IMR-90 (cell line): ENCODE results near the gene NCOR1. TPM values are rescaled to one million over a fixed set of nuclear protein-coding genes. Genes with fewer than 3 reads are reported as not detected.
A peak's percentile ranks its signal among the peaks of the same experiment; 100 is the strongest.

Experiments used
- ATAC-seq: fragments of 200-7000 bp; cut with Tn5 transposase; 2 replicates; pipeline ENCODE4 v1.9.1; 2020; ENCODE audit warnings: low read depth, mild to moderate bottlenecking, moderate library complexity
- BruUV-seq: library from RNA; stranded (reverse); fragments of 400-500 nt; replicated peaks from 2 replicates; lab custom pipeline; 2021; lab: Mats Ljungman, UMichigan
- CTCF ChIA-PET: fragments of 300-600 bp; formaldehyde crosslinking; extraction: SDS; loops from one replicate; lab custom pipeline; 2021; ENCODE audit warnings: antibody characterized with exemption; lab: Yijun Ruan, JAX
- POLR2A ChIA-PET: fragments of 300-600 bp; sonication (Branson Sonifier 250); formaldehyde crosslinking; loops from one replicate; lab custom pipeline; 2022; ENCODE audit warnings: antibody characterized with exemption; ENCODE audit not compliant: unreplicated experiment; lab: Charles Lee
- DNase-seq: peaks from one replicate; pipeline ENCODE4 v3.0.0; 2013
- H2AFZ ChIP-seq: replicated peaks from 2 replicates; pipeline ENCODE3; 2013; ENCODE audit warnings: low read length, mild to moderate bottlenecking; ENCODE audit not compliant: poor library complexity
- H2AK5ac ChIP-seq: 2 replicates; pipeline ENCODE4 v1.6.1; 2013; ENCODE audit warnings: low read depth, low read length, inconsistent platforms
- H2AK9ac ChIP-seq: replicated peaks from 2 replicates; pipeline ENCODE3; 2013; ENCODE audit warnings: mild to moderate bottlenecking, low read depth, low read length, moderate library complexity; ENCODE audit not compliant: poor library complexity
- H2BK120ac ChIP-seq: 2 replicates; pipeline ENCODE4 v1.6.1; 2013; ENCODE audit warnings: low read depth, low read length, inconsistent platforms
- H2BK15ac ChIP-seq: 3 replicates; pipeline ENCODE4 v1.6.1; 2013; ENCODE audit warnings: low read depth, low read length, inconsistent platforms
- H2BK20ac ChIP-seq: 2 replicates; pipeline ENCODE4 v1.6.1; 2013; ENCODE audit warnings: low read depth, mild to moderate bottlenecking, inconsistent platforms, low read length, moderate library complexity
- H2BK5ac ChIP-seq: 2 replicates; pipeline ENCODE4 v1.6.1; 2013; ENCODE audit warnings: mild to moderate bottlenecking, low read depth, low read length, inconsistent platforms; ENCODE audit not compliant: poor library complexity, severe bottlenecking
- H3K14ac ChIP-seq: replicated peaks from 2 replicates; pipeline ENCODE4 v1.6.1; 2013; ENCODE audit warnings: low read depth, low read length, inconsistent platforms
- H3K18ac ChIP-seq: 2 replicates; pipeline ENCODE4 v1.6.1; 2013; ENCODE audit warnings: low read depth, low read length, control low read depth
- H3K23ac ChIP-seq: 2 replicates; pipeline ENCODE4 v1.6.1; 2013; ENCODE audit warnings: low read depth, low read length, inconsistent platforms
- H3K27ac ChIP-seq: 2 replicates; pipeline ENCODE4 v1.5.1; 2013; ENCODE audit warnings: mild to moderate bottlenecking, control low read depth, low read length; ENCODE audit not compliant: insufficient read depth
- H3K27me3 ChIP-seq: 2 replicates; pipeline ENCODE4 v1.6.1; 2013; ENCODE audit warnings: low read length; ENCODE audit not compliant: control insufficient read depth, insufficient read depth
- H3K36me3 ChIP-seq: 2 replicates; pipeline ENCODE4 v1.6.1; 2013; ENCODE audit warnings: low read length, mixed read lengths; ENCODE audit not compliant: control insufficient read depth, insufficient read depth
- H3K4ac ChIP-seq: 2 replicates; pipeline ENCODE4 v1.6.1; 2013; ENCODE audit warnings: low read depth, low read length, inconsistent platforms
- H3K4me1 ChIP-seq: 2 replicates; pipeline ENCODE4 v1.6.1; 2013; ENCODE audit warnings: low read length, mixed read lengths; ENCODE audit not compliant: control insufficient read depth, insufficient read depth
- H3K4me2 ChIP-seq: 2 replicates; pipeline ENCODE4 v1.6.1; 2013; ENCODE audit warnings: low read depth, mild to moderate bottlenecking, control low read depth, low read length, moderate library complexity
- H3K4me3 ChIP-seq: 2 replicates; pipeline ENCODE4 v1.5.1; 2013; ENCODE audit warnings: low read depth, mild to moderate bottlenecking, control low read depth, low read length, moderate library complexity; ENCODE audit not compliant: insufficient read depth
- H3K56ac ChIP-seq: 2 replicates; pipeline ENCODE4 v1.6.1; 2013; ENCODE audit warnings: low read length, inconsistent platforms; ENCODE audit not compliant: insufficient read depth; ENCODE audit errors: extremely low read depth
- H3K79me1 ChIP-seq, 2 experiments: 2 replicates each; pipeline ENCODE4 v1.6.1; 2013; ENCODE audit warnings: low read length in 2 of 2, inconsistent platforms in 1 of 2, low read depth in 1 of 2
- H3K9ac ChIP-seq: 2 replicates; pipeline ENCODE4 v1.6.1; 2013; ENCODE audit warnings: low read depth, low read length, control low read depth
- H3K9me1 ChIP-seq: 2 replicates; pipeline ENCODE4 v1.6.1; 2013; ENCODE audit warnings: low read length, inconsistent platforms; ENCODE audit not compliant: insufficient read depth
- H3K9me3 ChIP-seq: 2 replicates; pipeline ENCODE4 v1.6.1; 2013; ENCODE audit warnings: low read length; ENCODE audit not compliant: control insufficient read depth, insufficient read depth
- H4K20me1 ChIP-seq: 2 replicates; pipeline ENCODE4 v1.6.1; 2013; ENCODE audit warnings: low read length, inconsistent platforms; ENCODE audit not compliant: insufficient read depth
- H4K5ac ChIP-seq: 2 replicates; pipeline ENCODE4 v1.6.1; 2013; ENCODE audit warnings: mild to moderate bottlenecking, low read depth, low read length, control low read depth
- H4K8ac ChIP-seq, 2 experiments: 2 replicates each; pipeline ENCODE4 v1.6.1; 2013; ENCODE audit warnings: low read depth in 2 of 2, low read length in 2 of 2, control low read depth in 1 of 2, inconsistent platforms in 1 of 2
- H4K91ac ChIP-seq: 2 replicates; pipeline ENCODE4 v1.6.1; 2013; ENCODE audit warnings: low read depth, low read length, inconsistent platforms; ENCODE audit not compliant: insufficient read depth
- MAFK ChIP-seq: IDR thresholded peaks from 2 replicates; pipeline ENCODE4 v1.6.1; 2012; ENCODE audit warnings: low read depth, low read length, improper control_type of control experiment
- NFE2L2 ChIP-seq: fragments of 150-350 bp; IDR thresholded peaks from 2 replicates; pipeline ENCODE4 v1.6.1; 2016; ENCODE audit warnings: low read depth, mild to moderate bottlenecking, low read length
- WGBS, 2 experiments: methylation state at CpG; one replicate each; pipeline versions ENCODE4 v1.1.5 to v1.1.7; 2013; ENCODE audit warnings: missing lambda C conversion rate in 2 of 2; ENCODE audit not compliant: insufficient read length in 1 of 2; ENCODE audit errors: extremely low coverage in 2 of 2; 5-methylcytosine and 5-hydroxymethylcytosine counted together
- dilution Hi-C: fragments of 300-500 bp; cut with HindIII; formaldehyde crosslinking; loops from one replicate; pipeline ENCODE4 v1.14.3; 2018; ENCODE audit warnings: low sequenced_read_pairs; ENCODE audit not compliant: unreplicated experiment
- in situ Hi-C: fragments of 300-500 bp; cut with MboI; formaldehyde crosslinking; loops from 3 replicates; pipeline ENCODE4 v1.14.3; 2019; ENCODE audit warnings: low sequenced_read_pairs, inconsistent platforms, mixed read lengths
- intact Hi-C: fragments of 100-400 bp; cut with micrococcal nuclease; formaldehyde crosslinking; loops from 2 replicates; pipeline ENCODE4 v1.10.0; 2022
- polyA plus RNA-seq, 3 experiments: library from polyadenylated mRNA; depleted of rRNA; stranded (reverse); fragments of >200 nt; gene quantifications; 2 replicates each; pipeline ENCODE4 v1.2.3, GENCODE V29; 2012; ENCODE audit warnings: low replicate concordance in 1 of 3
- total RNA-seq: library from RNA; depleted of rRNA; stranded (reverse); fragments of >200 nt; gene quantifications from 2 replicates; pipeline ENCODE4 v1.2.3, GENCODE V29; 2012

The NCOR1 gene
- total and polyA plus RNA-seq, 2 of the 4 experiments (the other 2 are of a cell fraction) = 54.5 to 80.3 TPM

DNA sequence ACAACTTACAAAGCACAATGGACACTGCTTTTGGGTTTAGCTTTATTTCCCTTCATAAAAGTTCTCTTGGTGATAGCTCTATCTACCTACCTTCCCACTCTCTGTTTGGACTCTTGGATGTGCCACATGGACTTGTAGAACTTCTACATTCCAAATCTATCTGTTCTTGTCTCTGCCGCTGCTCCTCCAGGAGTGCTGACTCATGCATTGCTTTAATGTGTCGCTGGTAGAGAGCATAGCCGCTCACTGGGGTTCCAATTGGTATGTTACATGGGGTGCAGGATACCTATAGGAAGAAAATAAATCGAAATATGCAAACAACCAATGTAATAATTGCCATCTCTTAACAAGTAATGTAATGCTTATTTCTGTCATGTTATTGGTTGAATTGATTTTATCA, 123.6 kb downstream of the NCOR1 start:
- Histone ChIP-seq H3K9me3 (no peaks in the 10 kb centered on the region), H2BK5ac (no peak overlapping the region), H3K9me1 (0 out of 2 replicates have a peak, but pooled peaks cover 6% of the 10 kb centered on the region), H3K14ac (no peak overlapping the region), H3K23ac (no peak overlapping the region), H2AFZ (no peak overlapping the region), H2BK20ac (no peak overlapping the region), H3K4ac (no peak overlapping the region), H2AK5ac (no peak overlapping the region), H3K56ac (no peak overlapping the region), H3K36me3 (peaks cover 17% of the 10 kb centered on the region), H3K27ac (no peak overlapping the region), H3K27me3 (no peaks in the 10 kb centered on the region), H3K4me1 (no peaks in the 10 kb centered on the region), H2BK120ac (no peak overlapping the region), H3K18ac (no peak overlapping the region), H4K5ac (no peak overlapping the region), H3K4me2 (no peak overlapping the region), H4K8ac (no peak overlapping the region), H3K4me3 (no peak overlapping the region), H4K91ac (no peak overlapping the region), H3K9ac (no peak overlapping the region), H3K79me1 (peaks cover 19 to 26% of the 10 kb centered on the region in 2 experiments), H2BK15ac (no peak overlapping the region), H4K20me1 (no peaks in the 10 kb centered on the region; the same call in 1 of the 2 replicates), H2AK9ac (no peak overlapping the region)
- no CpG with 5 or more reads among the region's 4 CpGs for WGBS, 2 experiments
- in situ Hi-C loops (no loop called here), dilution Hi-C loops (no loop called here), intact Hi-C loops (no loop called here)
- CTCF ChIA-PET = no interaction called here
- ATAC-seq = no peak
- TF ChIP-seq MAFK (peak; percentile 26; the same call in 1 of the 2 replicates), NFE2L2 (no peak)
- POLR2A ChIA-PET = no interaction called here
- BruUV-seq = no TSS peak
- no peak for DNase-seq
